ENCODE results near the gene DOLPP1. TPM values are rescaled to one million over a fixed set of nuclear protein-coding genes. Genes with fewer than 3 reads are reported as not detected.

The DOLPP1 gene
- total and polyA plus RNA-seq, 2 of the 13 experiments (the other 11 are each of a cell fraction or from before 2014, with no cell fraction given): 21.0 to 34.1 TPM

DNA sequence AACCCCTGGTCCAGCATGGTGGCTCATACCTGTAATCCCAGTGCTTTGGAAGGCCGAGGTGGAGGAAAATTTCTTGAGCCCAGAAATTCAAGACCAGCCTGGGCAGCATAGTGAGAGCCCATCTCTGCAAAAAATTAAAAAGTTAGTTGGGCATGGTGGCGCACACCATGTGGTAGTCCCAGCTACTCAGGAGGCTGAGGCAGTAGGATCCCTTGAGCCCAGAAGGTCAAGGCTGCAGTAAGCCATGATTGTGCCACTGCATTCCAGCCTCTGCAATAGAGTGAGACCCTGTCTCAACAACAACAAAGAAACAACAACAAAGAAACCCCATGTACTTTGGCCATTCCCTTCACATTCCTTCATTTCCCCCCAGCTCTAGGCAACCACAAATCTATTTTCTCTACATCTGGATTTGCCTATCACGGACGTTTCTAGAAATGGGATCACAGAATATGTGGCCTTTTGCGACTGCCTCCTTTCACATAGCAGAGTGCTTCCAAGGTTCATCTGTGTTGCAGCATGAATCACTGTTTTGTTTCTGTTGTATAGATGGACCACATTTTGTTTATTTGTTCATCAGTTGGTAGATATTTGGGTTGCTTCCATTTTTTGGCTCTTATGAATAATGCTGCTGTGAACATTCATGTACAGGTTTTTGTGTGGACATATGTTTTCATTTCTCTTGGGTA lies 26.6 kb upstream of the DOLPP1 start:
- Histone ChIP-seq H3K79me2 (ENCODE audit: insufficient read depth, low read length) (no peaks in the 10 kb centered on the region), H3K4me3 (replicated peaks in 1 of 3; ENCODE audit: insufficient read depth in 1 of 3, low read depth in 2 of 3, low read length in 3 of 3) (no peak overlapping the region), H3K4me2 (ENCODE audit: low read depth, low read length) (no peak overlapping the region), H3K36me3 (replicated peaks in 1 of 2; ENCODE audit: control insufficient read depth in 1 of 2, insufficient read depth in 2 of 2, low read length in 2 of 2) (peaks cover 0 to 9% of the 10 kb centered on the region in 2 experiments; a peak in 3 of 5 replicates), H4K20me1 (ENCODE audit: insufficient read depth, low read length) (no peaks in the 10 kb centered on the region), H3K27ac (ENCODE audit: extremely low read length, insufficient read depth, low read length) (no peak overlapping the region), H3K9ac (ENCODE audit: insufficient read depth, low read depth, low read length) (no peak overlapping the region), H3K9me3 (ENCODE audit: low read length) (no peaks in the 10 kb centered on the region), H2AFZ (ENCODE audit: low read length) (no peak overlapping the region), H3K4me1 (ENCODE audit: insufficient read depth, low read length) (peaks cover 20% of the 10 kb centered on the region), H3K27me3 (ENCODE audit: control insufficient read depth in 1 of 2, insufficient read depth in 2 of 2, low read length in 2 of 2) (no peaks in the 10 kb centered on the region)
- TF ChIP-seq ZFY (CRISPR knock-in tag; IDR thresholded peaks at IDR 0.05) (no peak), MIXL1 (CRISPR knock-in tag; IDR thresholded peaks at IDR 0.05) (no peak), RAD21 (CRISPR knock-in tag; IDR thresholded peaks at IDR 0.05) (no peak), ZNF143 (CRISPR knock-in tag; IDR thresholded peaks at IDR 0.05) (no peak), ZNF136 (CRISPR knock-in tag; IDR thresholded peaks at IDR 0.05; ENCODE audit: low read depth) (no peak), AGO1 (IDR thresholded peaks at IDR 0.05; ENCODE audit: low read depth, low read length, poor library complexity, severe bottlenecking) (no peak), PRMT3 (CRISPR knock-in tag; IDR thresholded peaks at IDR 0.05; ENCODE audit: borderline replicate concordance, low read depth) (no peak), KDM1A (CRISPR knock-in tag; IDR thresholded peaks at IDR 0.05) (no peak), SP4 (CRISPR knock-in tag; IDR thresholded peaks at IDR 0.05) (no peak), SETDB1 (CRISPR knock-in tag; IDR thresholded peaks at IDR 0.05; ENCODE audit: borderline replicate concordance) (no peak), MAF1 (CRISPR knock-in tag; IDR thresholded peaks at IDR 0.05; ENCODE audit: borderline replicate concordance) (no peak), MYNN (CRISPR knock-in tag; IDR thresholded peaks at IDR 0.05; ENCODE audit: low read depth) (no peak)
- no peak for ATAC-seq
- FAIRE-seq: no peak
- in situ Hi-C loops (cut with HindIII; ENCODE audit: extremely low pct_ligation_motif_present, low pct_unique_long_range_greater_than_20kb): no loop called here
- no TSS peak for BruUV-seq (replicated peaks)
- POLR2A ChIA-PET: interaction anchor here (0.6 kb wide), 1 partner anchor 9 kb away, joined by 4 read pairs; no protein-coding TSS in a partner anchor
- DNase-seq (ENCODE audit: low spot score): no peak
- 72% methylated on average over 4 of the region's 5 CpGs for WGBS (ENCODE audit: low lambda C conversion rate)
- CTCF ChIA-PET (ENCODE audit: low intra/inter-chr PET ratio, low total read pairs): no interaction called here
- intact Hi-C loops (cut with micrococcal nuclease; ENCODE audit: unreplicated experiment): no loop called here

Measured in HepG2 (cell line).